Measurements from ENCODE around the gene IQSEC3. TPM values are rescaled to one million over a fixed set of nuclear protein-coding genes. Genes with fewer than 3 reads are reported as not detected.

IQSEC3 gene
- total RNA-seq, 1 experiment from 2014 or later: not detected

DNA sequence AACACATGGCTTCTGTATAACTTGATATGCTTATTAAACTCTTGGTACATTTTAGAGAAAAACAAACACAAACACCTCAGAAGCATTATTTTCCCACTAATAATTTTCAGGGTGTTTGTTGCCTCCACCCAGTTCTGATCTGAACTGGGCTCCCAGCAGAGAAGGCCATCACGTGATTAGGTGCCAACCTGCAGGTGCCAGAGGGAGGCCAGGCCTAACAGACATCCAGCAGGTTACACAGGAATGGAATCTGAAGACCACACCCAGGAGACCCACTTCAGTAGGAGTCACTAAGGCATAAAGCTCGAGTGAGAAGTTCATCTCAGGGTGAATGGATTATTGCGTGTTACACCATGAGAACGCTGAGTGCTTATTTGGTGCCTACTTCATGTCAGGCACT is 138.5 kb downstream of the IQSEC3 start:
- Mint-ChIP-seq H3K27me3 (ENCODE audit: insufficient read depth, unreplicated experiment) (peaks cover 91% of the 10 kb centered on the region), H3K4me3 (ENCODE audit: unreplicated experiment) (no peak overlapping the region), H3K27ac (ENCODE audit: low read depth, unreplicated experiment) (no peak overlapping the region), H3K9me3 (ENCODE audit: unreplicated experiment) (no peaks in the 10 kb centered on the region), H3K36me3 (ENCODE audit: insufficient read depth, unreplicated experiment) (peaks cover 6% of the 10 kb centered on the region), H3K4me1 (ENCODE audit: insufficient read depth, unreplicated experiment) (no peaks in the 10 kb centered on the region)
- BruUV-seq (replicated peaks): no TSS peak
- intact Hi-C loops (cut with micrococcal nuclease): no loop called here
- CTCF ChIA-PET: no interaction called here
- no peak for DNase-seq (ENCODE audit: unreplicated experiment)
- TF ChIP-seq, protein P1, sequence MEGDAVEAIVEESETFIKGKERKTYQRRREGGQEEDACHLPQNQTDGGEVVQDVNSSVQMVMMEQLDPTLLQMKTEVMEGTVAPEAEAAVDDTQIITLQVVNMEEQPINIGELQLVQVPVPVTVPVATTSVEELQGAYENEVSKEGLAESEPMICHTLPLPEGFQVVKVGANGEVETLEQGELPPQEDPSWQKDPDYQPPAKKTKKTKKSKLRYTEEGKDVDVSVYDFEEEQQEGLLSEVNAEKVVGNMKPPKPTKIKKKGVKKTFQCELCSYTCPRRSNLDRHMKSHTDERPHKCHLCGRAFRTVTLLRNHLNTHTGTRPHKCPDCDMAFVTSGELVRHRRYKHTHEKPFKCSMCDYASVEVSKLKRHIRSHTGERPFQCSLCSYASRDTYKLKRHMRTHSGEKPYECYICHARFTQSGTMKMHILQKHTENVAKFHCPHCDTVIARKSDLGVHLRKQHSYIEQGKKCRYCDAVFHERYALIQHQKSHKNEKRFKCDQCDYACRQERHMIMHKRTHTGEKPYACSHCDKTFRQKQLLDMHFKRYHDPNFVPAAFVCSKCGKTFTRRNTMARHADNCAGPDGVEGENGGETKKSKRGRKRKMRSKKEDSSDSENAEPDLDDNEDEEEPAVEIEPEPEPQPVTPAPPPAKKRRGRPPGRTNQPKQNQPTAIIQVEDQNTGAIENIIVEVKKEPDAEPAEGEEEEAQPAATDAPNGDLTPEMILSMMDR (IDR thresholded peaks at IDR 0.05; ENCODE audit: unreplicated experiment): no peak
- POLR2A ChIA-PET: no interaction called here

DNA sequence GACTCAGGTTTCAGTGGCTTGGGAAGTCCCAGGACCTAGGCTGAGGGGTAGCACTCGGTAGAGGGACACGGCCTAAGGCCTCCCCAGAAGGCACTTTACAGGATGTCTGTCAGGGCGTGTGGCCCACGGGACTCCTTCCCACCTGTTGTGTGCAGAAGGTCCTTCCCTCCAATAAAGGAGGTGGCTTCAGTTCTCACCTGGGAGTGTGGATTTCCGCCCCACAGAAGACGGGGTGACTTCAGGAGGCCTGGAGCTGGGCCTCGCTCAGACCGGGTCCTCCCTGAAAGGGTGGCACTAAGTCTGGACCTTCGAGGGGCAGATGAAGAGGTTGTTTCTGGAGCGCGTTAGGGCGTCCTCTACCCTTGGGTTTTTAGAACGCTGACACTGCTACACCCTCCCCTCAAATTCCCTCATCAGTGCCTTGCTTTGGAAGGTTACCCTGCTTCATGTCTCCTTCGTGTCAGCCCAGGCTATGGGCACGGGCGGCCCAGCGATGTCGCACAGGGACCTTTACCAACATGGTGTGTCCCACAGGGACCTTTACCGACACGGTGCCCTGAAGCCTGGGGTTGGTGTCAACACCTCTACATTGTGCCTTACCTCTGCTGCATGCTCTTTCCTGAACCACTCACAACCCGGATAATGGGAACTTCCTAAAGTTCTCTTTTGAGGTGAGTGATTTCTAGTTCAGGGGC is 140.3 kb downstream of the IQSEC3 start:
- no peaks in the 10 kb centered on the region for H3K9me3 Mint-ChIP-seq (ENCODE audit: unreplicated experiment)
- TF ChIP-seq, protein P1 (IDR thresholded peaks at IDR 0.05; ENCODE audit: unreplicated experiment): no peak
- H3K4me3 Mint-ChIP-seq (ENCODE audit: unreplicated experiment): no peak overlapping the region
- no TSS peak for BruUV-seq (replicated peaks)
- intact Hi-C loops (cut with micrococcal nuclease): no loop called here
- H3K27me3 Mint-ChIP-seq (ENCODE audit: insufficient read depth, unreplicated experiment): peaks cover 93% of the 10 kb centered on the region
- DNase-seq (ENCODE audit: unreplicated experiment): no peak
- no peak overlapping the region for H3K27ac Mint-ChIP-seq (ENCODE audit: low read depth, unreplicated experiment)
- no peaks in the 10 kb centered on the region for H3K4me1 Mint-ChIP-seq (ENCODE audit: insufficient read depth, unreplicated experiment)
- ChIA-PET POLR2A (no interaction called here), CTCF (no interaction called here)
- H3K36me3 Mint-ChIP-seq (ENCODE audit: insufficient read depth, unreplicated experiment): peaks cover 6% of the 10 kb centered on the region

DNA sequence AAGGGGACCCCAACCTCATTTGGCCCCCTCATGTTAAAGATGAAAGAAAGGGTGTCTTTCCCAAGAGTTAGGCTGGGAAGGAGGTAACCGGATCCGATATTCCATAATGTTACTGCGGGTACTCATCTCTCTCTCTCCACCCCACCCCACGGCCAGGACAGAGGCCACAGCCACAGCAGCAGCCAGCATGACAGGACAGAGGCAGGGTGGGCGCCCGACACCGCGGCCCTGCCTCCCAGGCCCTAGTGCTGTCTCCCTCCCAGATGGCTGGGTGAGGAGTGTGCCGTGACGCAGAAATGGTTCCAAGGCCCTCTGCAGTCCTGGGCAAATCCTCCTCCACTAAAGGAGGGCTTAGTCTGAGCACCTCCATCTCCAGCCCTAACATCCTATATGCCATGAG is 141.2 kb downstream of the IQSEC3 start:
- no TSS peak for BruUV-seq (replicated peaks)
- H3K27ac Mint-ChIP-seq (ENCODE audit: low read depth, unreplicated experiment): no peak overlapping the region
- peaks cover 93% of the 10 kb centered on the region for H3K27me3 Mint-ChIP-seq (ENCODE audit: insufficient read depth, unreplicated experiment)
- intact Hi-C loops (cut with micrococcal nuclease): no loop called here
- H3K4me3 Mint-ChIP-seq (ENCODE audit: unreplicated experiment): no peak overlapping the region
- no peaks in the 10 kb centered on the region for H3K9me3 Mint-ChIP-seq (ENCODE audit: unreplicated experiment)
- CTCF ChIA-PET: no interaction called here
- H3K36me3 Mint-ChIP-seq (ENCODE audit: insufficient read depth, unreplicated experiment): peaks cover 2% of the 10 kb centered on the region
- TF ChIP-seq, protein P1 (IDR thresholded peaks at IDR 0.05; ENCODE audit: unreplicated experiment): no peak
- POLR2A ChIA-PET: no interaction called here
- no peaks in the 10 kb centered on the region for H3K4me1 Mint-ChIP-seq (ENCODE audit: insufficient read depth, unreplicated experiment)
- DNase-seq (ENCODE audit: unreplicated experiment): no peak

DNA sequence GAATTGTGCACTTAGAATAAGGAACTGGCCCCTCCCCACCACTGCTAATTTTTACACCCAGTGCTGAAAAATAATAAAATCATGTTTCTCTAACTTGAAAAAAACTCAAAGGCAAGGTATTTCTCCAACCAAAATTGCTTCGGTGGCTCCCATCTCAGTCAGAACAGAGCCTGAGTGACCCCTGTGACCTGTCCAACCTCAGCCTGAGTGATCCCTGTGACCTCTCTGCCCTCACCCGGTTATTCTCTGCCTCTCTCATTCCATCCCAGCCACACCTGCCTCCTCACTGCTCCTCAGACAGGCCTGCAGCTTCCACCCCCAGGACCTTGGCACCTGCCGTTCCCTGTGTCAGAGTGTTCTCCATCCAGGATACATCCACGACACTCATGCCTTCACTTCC is 142.2 kb downstream of the IQSEC3 start:
- TF ChIP-seq, protein P1 (IDR thresholded peaks at IDR 0.05; ENCODE audit: unreplicated experiment): no peak
- H3K4me1 Mint-ChIP-seq (ENCODE audit: insufficient read depth, unreplicated experiment): peaks cover 2% of the 10 kb centered on the region
- BruUV-seq (replicated peaks): no TSS peak

More for the DNA sequence above, 142.2 kb downstream of the IQSEC3 start:
- DNase-seq (ENCODE audit: unreplicated experiment): no peak
- ChIA-PET CTCF (no interaction called here), POLR2A (no interaction called here)
- H3K36me3 Mint-ChIP-seq (ENCODE audit: insufficient read depth, unreplicated experiment): no peaks in the 10 kb centered on the region
- H3K4me3 Mint-ChIP-seq (ENCODE audit: unreplicated experiment): no peak overlapping the region
- intact Hi-C loops (cut with micrococcal nuclease): no loop called here
- H3K27ac Mint-ChIP-seq (ENCODE audit: low read depth, unreplicated experiment): no peak overlapping the region
- peaks cover 99% of the 10 kb centered on the region for H3K27me3 Mint-ChIP-seq (ENCODE audit: insufficient read depth, unreplicated experiment)
- H3K9me3 Mint-ChIP-seq (ENCODE audit: unreplicated experiment): no peaks in the 10 kb centered on the region
